HCT116 (cell line): ENCODE measurements around the gene BCKDHB. TPM values are rescaled to one million over a fixed set of nuclear protein-coding genes. Genes with fewer than 3 reads are reported as not detected.

Source experiments
- ATAC-seq: fragments of 200-7000 bp; cut with Tn5 transposase; 2 replicates; pipeline ENCODE4 v1.9.1; 2020; ENCODE audit warnings: mild to moderate bottlenecking, moderate library complexity
- BruUV-seq: library from RNA; stranded (reverse); fragments of 400-500 nt; replicated peaks from 2 replicates; lab custom pipeline; 2021; lab: Mats Ljungman, UMichigan
- CTCF ChIA-PET: fragments of 300-600 bp; sonication (Branson Sonifier 250); formaldehyde crosslinking; loops from one replicate; lab custom pipeline; 2021; ENCODE audit warnings: antibody characterized with exemption; lab: Charles Lee
- POLR2A ChIA-PET: fragments of 300-600, 350-600 bp; sonication (Branson Sonifier 250); formaldehyde crosslinking; loops from one replicate; lab custom pipeline; 2021; ENCODE audit warnings: antibody characterized with exemption; lab: Charles Lee
- RAD21 ChIA-PET, 2 experiments: fragments of 300-600 bp; sonication (Branson Sonifier 250); formaldehyde crosslinking; loops; one replicate each; lab custom pipeline; 2023; ENCODE audit warnings: low total read pairs in 2 of 2; ENCODE audit not compliant: uncharacterized antibody in 2 of 2, unreplicated experiment in 2 of 2, low non-redundant PET in 1 of 2; lab: Charles Lee
- DNase-seq: peaks from one replicate; pipeline ENCODE4 v3.0.0-alpha.2; 2010; ENCODE audit warnings: low read depth, low spot score
- H2AFZ ChIP-seq: fragments of 200-600 bp; shearing (Covaris generic), sonication (generic); 2 replicates; pipeline ENCODE4 v1.6.1; 2017; ENCODE audit warnings: low read depth, mixed run types, mixed read lengths, antibody characterized with exemption, low read length; ENCODE audit not compliant: poor library complexity, severe bottlenecking
- H3K27ac ChIP-seq: 2 replicates; pipeline ENCODE4 v1.5.1; 2012; ENCODE audit warnings: low read depth, low read length
- H3K27me3 ChIP-seq: fragments of 200-600 bp; sonication (generic); 2 replicates; pipeline ENCODE4 v1.6.1; 2016; ENCODE audit warnings: mixed run types, low read length, mixed read lengths; ENCODE audit not compliant: insufficient read depth
- H3K36me3 ChIP-seq, 2 experiments: fragments of 200-500 bp in 1 of 2; fragments of 200-600 bp in 1 of 2; sonication (Bioruptor generic) in 1 of 2; sonication (generic) in 1 of 2; 2 replicates each; pipeline versions ENCODE4 v1.5.1 to v1.6.1; 2014 to 2016; ENCODE audit warnings: low read length in 2 of 2, inconsistent platforms in 1 of 2, mixed read lengths in 1 of 2, mixed run types in 1 of 2; ENCODE audit not compliant: insufficient read depth in 2 of 2, control insufficient read depth in 1 of 2
- H3K4me1 ChIP-seq, 2 experiments: fragments of 200-600 bp in 1 of 2; sonication (generic) in 1 of 2; 2 replicates each; pipeline versions ENCODE4 v1.5.1 to v1.6.1; 2012 to 2017; ENCODE audit warnings: low read length in 2 of 2, inconsistent platforms in 1 of 2, mild to moderate bottlenecking in 1 of 2, mixed read lengths in 1 of 2, mixed run types in 1 of 2, moderate library complexity in 1 of 2; ENCODE audit not compliant: insufficient read depth in 2 of 2, control insufficient read depth in 1 of 2
- H3K4me2 ChIP-seq: fragments of 200-600 bp; sonication (generic); 2 replicates; pipeline ENCODE4 v1.6.1; 2017; ENCODE audit warnings: mixed run types, low read length, mixed read lengths
- H3K4me3 ChIP-seq, 2 experiments: fragments of 200-600 bp in 1 of 2; sonication (generic) in 1 of 2; replicated peaks in 1 of 2; 2 replicates each; pipeline ENCODE4 v1.5.1; 2011 to 2016; ENCODE audit warnings: low read length in 2 of 2, control low read depth in 1 of 2, low read depth in 1 of 2, mild to moderate bottlenecking in 1 of 2, mixed read lengths in 1 of 2, mixed run types in 1 of 2
- H3K79me2 ChIP-seq: fragments of 200-600 bp; sonication (generic); 2 replicates; pipeline ENCODE4 v1.6.1; 2017; ENCODE audit warnings: mild to moderate bottlenecking, mixed run types, low read length, moderate library complexity, mixed read lengths; ENCODE audit not compliant: insufficient read depth
- H3K9ac ChIP-seq: fragments of 200-600 bp; sonication (generic); 2 replicates; pipeline ENCODE4 v1.6.1; 2016; ENCODE audit warnings: low read length, mixed read lengths
- H3K9me2 ChIP-seq: fragments of 200-600 bp; sonication (generic), shearing (Covaris generic); 2 replicates; pipeline ENCODE4 v1.6.1; 2017; ENCODE audit warnings: mixed run types, mild to moderate bottlenecking, moderate library complexity; ENCODE audit not compliant: insufficient read depth
- H3K9me3 ChIP-seq, 2 experiments: fragments of 200-500 bp in 1 of 2; fragments of 200-600 bp in 1 of 2; sonication (Bioruptor generic) in 1 of 2; sonication (generic) in 1 of 2; 2 replicates each; pipeline ENCODE4 v1.6.1; 2014 to 2017; ENCODE audit warnings: low read length in 2 of 2, mixed read lengths in 2 of 2, inconsistent platforms in 1 of 2, low read depth in 1 of 2, mild to moderate bottlenecking in 1 of 2, mixed run types in 1 of 2, moderate library complexity in 1 of 2; ENCODE audit not compliant: control insufficient read depth in 1 of 2, insufficient read depth in 1 of 2
- H4K20me1 ChIP-seq: fragments of 200-600 bp; sonication (generic), shearing (Covaris generic); 2 replicates; pipeline ENCODE4 v1.6.1; 2017; ENCODE audit warnings: mixed run types, mild to moderate bottlenecking, moderate library complexity; ENCODE audit not compliant: insufficient read depth
- CBX3 ChIP-seq: IDR thresholded peaks from 2 replicates; pipeline ENCODE4 v1.6.1; 2012; ENCODE audit warnings: low read depth
- CTCF ChIP-seq, 3 experiments: fragments of 200-600 bp in 1 of 3; sonication (generic) in 1 of 3; IDR thresholded peaks in 2 of 3; conservative IDR thresholded peaks in 1 of 3; 2 replicates each; pipeline ENCODE4 v1.5.1; 2012 to 2017; ENCODE audit warnings: low read depth in 2 of 3, low read length in 2 of 3, antibody characterized with exemption in 1 of 3, borderline replicate concordance in 1 of 3, control low read depth in 1 of 3, mild to moderate bottlenecking in 1 of 3, mixed read lengths in 1 of 3, mixed run types in 1 of 3, moderate library complexity in 1 of 3; ENCODE audit not compliant: insufficient read depth in 1 of 3
- EGR1 ChIP-seq: IDR thresholded peaks from 2 replicates; pipeline ENCODE4 v1.6.1; 2012; ENCODE audit warnings: low read depth
- ELF1 ChIP-seq: IDR thresholded peaks from 2 replicates; pipeline ENCODE4 v1.6.1; 2012; ENCODE audit warnings: low read depth, borderline replicate concordance
- EZH2 ChIP-seq: fragments of 200-600 bp; sonication (generic); IDR thresholded peaks from 2 replicates; pipeline ENCODE4 v1.6.1; 2017; ENCODE audit warnings: antibody characterized with exemption, mixed run types
- JUND ChIP-seq: IDR thresholded peaks from 2 replicates; pipeline ENCODE4 v1.6.1; 2012
- POLR2A ChIP-seq: IDR thresholded peaks from 2 replicates; pipeline ENCODE4 v1.7.0; 2011; ENCODE audit warnings: borderline replicate concordance; ENCODE audit not compliant: insufficient read depth, insufficient read length; ENCODE audit errors: extremely low read depth
- POLR2AphosphoS5 ChIP-seq: IDR thresholded peaks from 2 replicates; pipeline ENCODE4 v1.6.1; 2011; ENCODE audit warnings: mild to moderate bottlenecking, low read depth, low read length, moderate library complexity
- RAD21 ChIP-seq: IDR thresholded peaks from 2 replicates; pipeline ENCODE4 v1.6.1; 2012; ENCODE audit warnings: low read depth, mild to moderate bottlenecking
- REST ChIP-seq: IDR thresholded peaks from 2 replicates; pipeline ENCODE4 v1.6.1; 2012; ENCODE audit warnings: low read depth
- SIN3A ChIP-seq: IDR thresholded peaks from 2 replicates; pipeline ENCODE4 v1.6.1; 2012; ENCODE audit warnings: low read depth
- SP1 ChIP-seq: IDR thresholded peaks from 2 replicates; pipeline ENCODE4 v1.6.1; 2012; ENCODE audit warnings: low read depth
- SRF ChIP-seq: IDR thresholded peaks from 2 replicates; pipeline ENCODE4 v1.6.1; 2012; ENCODE audit warnings: low read depth
- TCF7L2 ChIP-seq: IDR thresholded peaks from 2 replicates; pipeline ENCODE4 v1.7.0; 2011; ENCODE audit warnings: borderline replicate concordance, inconsistent platforms; ENCODE audit not compliant: insufficient read depth, insufficient read length; ENCODE audit errors: extremely low read depth
- YY1 ChIP-seq: IDR thresholded peaks from 2 replicates; pipeline ENCODE4 v1.6.1; 2011; ENCODE audit warnings: low read length, low read depth, moderate library complexity, mild to moderate bottlenecking; ENCODE audit not compliant: insufficient replicate concordance; ENCODE audit errors: extremely low read depth
- ZBTB33 ChIP-seq: IDR thresholded peaks from 2 replicates; pipeline ENCODE4 v1.6.1; 2011; ENCODE audit warnings: mild to moderate bottlenecking, low read length, moderate library complexity; ENCODE audit not compliant: insufficient replicate concordance; ENCODE audit errors: extremely low read depth
- ZNF274 ChIP-seq: fragments of 200-500 bp; sonication (Bioruptor generic); IDR thresholded peaks from 2 replicates; pipeline ENCODE4 v1.6.1; 2014; ENCODE audit warnings: mild to moderate bottlenecking, low read depth, low read length, inconsistent platforms
- intact Hi-C: fragments of 100-400 bp; cut with micrococcal nuclease; formaldehyde crosslinking; loops from 2 replicates; pipeline ENCODE4 v1.10.0; 2022
- total RNA-seq: library from RNA; stranded (reverse); gene quantifications from one replicate; pipeline ENCODE4 v1.2.1, GENCODE V29; 2021; ENCODE audit not compliant: unreplicated experiment
- TF ChIP-seq, protein P1 (sequence below): IDR thresholded peaks from 2 replicates; pipeline ENCODE4 v1.6.1; 2012
- TF ChIP-seq, protein P2 (sequence below): IDR thresholded peaks from 2 replicates; pipeline ENCODE4 v1.6.1; 2012

The BCKDHB gene
- total RNA-seq, 1 experiment from 2014 or later: 11.2 TPM

- Histone ChIP-seq H3K9ac (no peak overlapping the region), H3K4me1 (peaks cover 2 to 12% of the 10 kb centered on the region in 2 experiments; a peak in 3 of 4 replicates), H3K9me3 (no peaks in the 10 kb centered on the region), H3K36me3 (no peaks in the 10 kb centered on the region), H3K4me3 (no peak overlapping the region), H3K9me2 (no peaks in the 10 kb centered on the region), H3K27ac (no peak overlapping the region), H3K4me2 (no peak overlapping the region), H3K79me2 (no peaks in the 10 kb centered on the region), H4K20me1 (no peaks in the 10 kb centered on the region), H2AFZ (no peak overlapping the region), H3K27me3 (no peaks in the 10 kb centered on the region)
- no peak for ATAC-seq
- ChIA-PET CTCF (no interaction called here), RAD21 (no interaction called here), POLR2A (no interaction called here)
- BruUV-seq: no TSS peak
- intact Hi-C loops: no loop called here
- DNase-seq: no peak
- TF ChIP-seq YY1 (no peak), POLR2A (no peak), JUND (no peak), SIN3A (no peak), SRF (no peak), POLR2AphosphoS5 (no peak), EGR1 (no peak), SP1 (no peak), ZNF274 (no peak), ZBTB33 (no peak), RAD21 (no peak), CBX3 (no peak), TCF7L2 (no peak), EZH2 (no peak), REST (no peak), ELF1 (no peak), CTCF (IDR thresholded peaks at IDR 0.05 in 2 of 3, conservative IDR thresholded peaks at IDR 0.05 in 1 of 3; ENCODE audit: borderline replicate concordance in 1 of 3, insufficient read depth in 1 of 3, low read depth in 2 of 3, low read length in 2 of 3) (no peak)
- TF ChIP-seq, protein P1, sequence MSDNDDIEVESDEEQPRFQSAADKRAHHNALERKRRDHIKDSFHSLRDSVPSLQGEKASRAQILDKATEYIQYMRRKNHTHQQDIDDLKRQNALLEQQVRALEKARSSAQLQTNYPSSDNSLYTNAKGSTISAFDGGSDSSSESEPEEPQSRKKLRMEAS: no peak
- TF ChIP-seq, protein P2, sequence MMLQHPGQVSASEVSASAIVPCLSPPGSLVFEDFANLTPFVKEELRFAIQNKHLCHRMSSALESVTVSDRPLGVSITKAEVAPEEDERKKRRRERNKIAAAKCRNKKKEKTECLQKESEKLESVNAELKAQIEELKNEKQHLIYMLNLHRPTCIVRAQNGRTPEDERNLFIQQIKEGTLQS: no peak
Observed at GRCh38 chr6:80158478-80158989, 52.1 kb downstream of the BCKDHB start.
